ENCODE data around the gene RPL35. TPM values are rescaled to one million over a fixed set of nuclear protein-coding genes. Genes with fewer than 3 reads are reported as not detected.
A peak's percentile ranks its signal among the peaks of the same experiment; 100 is the strongest.

Gene RPL35
- total RNA-seq = 1,000 to 10,000 TPM; 1,297 to 1,317 TPM

- Mint-ChIP-seq H3K9me3 (no peaks in the 10 kb centered on the region), H3K4me1 (peaks cover 44% of the 10 kb centered on the region), H3K36me3 (ENCODE audit: low read depth) (peaks cover 51% of the 10 kb centered on the region), H3K27me3 (no peaks in the 10 kb centered on the region), H3K27ac (peak within 1 kb of the TSS; percentile 96), H3K4me3 (peak within 1 kb of the TSS; percentile 86)
- DNase-seq = peak; percentile 97
- ChIA-PET CTCF (interaction anchor here (0.6 to 3.3 kb wide), 10 partner anchors 9 to 282 kb away, joined by 3 to 36 read pairs (median 6); partner anchors contain the start of genes NR6A1, SCAI and WDR38), POLR2A (interaction anchor here (0.6 to 7.1 kb wide), 36 partner anchors 9 to 845 kb away, joined by 3 to 210 read pairs (median 4); partner anchors contain the start of genes GOLGA1, HSPA5, MAPKAP1 and NR6A1)
Observed at GRCh38 chr9:124861342-124862229, at the start of gene RPL35, which contains the start of gene ARPC5L. TSS of gene RPL35 (minus strand) at chr9:124861957. CDS start at chr9:124861912, 45 bp downstream. TSS of gene ARPC5L (plus strand) at chr9:124862130. CDS start at chr9:124869291, 7,161 bp downstream.

GRCh38 chr9:124908098-124908497, 46.3 kb upstream of the RPL35 start:
- Mint-ChIP-seq H3K27me3 (no peaks in the 10 kb centered on the region), H3K27ac (no peak overlapping the region), H3K36me3 (ENCODE audit: low read depth) (peaks cover 37% of the 10 kb centered on the region), H3K4me3 (no peak overlapping the region), H3K9me3 (no peaks in the 10 kb centered on the region), H3K4me1 (no peaks in the 10 kb centered on the region)
- POLR2A ChIA-PET = no interaction called here
- DNase-seq = no peak
- CTCF ChIA-PET = no interaction called here

- Mint-ChIP-seq H3K9me3 (no peaks in the 10 kb centered on the region), H3K4me1 (no peaks in the 10 kb centered on the region), H3K27ac (no peak overlapping the region), H3K36me3 (ENCODE audit: low read depth) (peaks cover 32% of the 10 kb centered on the region), H3K27me3 (no peaks in the 10 kb centered on the region), H3K4me3 (no peak overlapping the region)
- ChIA-PET POLR2A (no interaction called here), CTCF (no interaction called here)
- DNase-seq = no peak
Observed at GRCh38 chr9:124906966-124907365, 45.2 kb upstream of the RPL35 start.

- ChIA-PET POLR2A (interaction anchor here (0.6 to 1.1 kb wide), 2 partner anchors 30 to 67 kb away, joined by 4 read pairs; no protein-coding TSS in a partner anchor), CTCF (no interaction called here)
- no peak overlapping the region for H3K4me3 Mint-ChIP-seq
- DNase-seq = no peak
- H3K27me3 Mint-ChIP-seq = no peaks in the 10 kb centered on the region
- H3K4me1 Mint-ChIP-seq = peaks cover 1% of the 10 kb centered on the region
- peaks cover 29% of the 10 kb centered on the region for H3K36me3 Mint-ChIP-seq (ENCODE audit: low read depth)
- H3K9me3 Mint-ChIP-seq = no peaks in the 10 kb centered on the region
- no peak overlapping the region for H3K27ac Mint-ChIP-seq
Observed at GRCh38 chr9:124899845-124900244, 38.1 kb upstream of the RPL35 start.

GRCh38 chr9:124897570-124898460, 36.1 kb upstream of the RPL35 start:
- Mint-ChIP-seq H3K27me3 (no peaks in the 10 kb centered on the region), H3K27ac (no peak overlapping the region), H3K4me3 (no peak overlapping the region), H3K9me3 (no peaks in the 10 kb centered on the region), H3K36me3 (ENCODE audit: low read depth) (peaks cover 39% of the 10 kb centered on the region), H3K4me1 (peaks cover 1% of the 10 kb centered on the region)
- ChIA-PET CTCF (interaction anchor here (1.1 kb wide), 1 partner anchor 476 kb away, joined by 3 read pairs; no protein-coding TSS in a partner anchor), POLR2A (interaction anchor here (0.9 to 1.0 kb wide), 3 partner anchors 20 to 36 kb away, joined by 3 to 4 read pairs (median 3); partner anchors contain the start of genes ARPC5L and RPL35)
- DNase-seq = no peak

GRCh38 chr9:124894741-124895170, 33.0 kb upstream of the RPL35 start:
- no peak overlapping the region for H3K4me3 Mint-ChIP-seq

GRCh38 chr9:124894035-124894740, 32.4 kb upstream of the RPL35 start:
- ChIA-PET POLR2A (interaction anchor here (0.8 to 2.3 kb wide), 5 partner anchors 13 to 38 kb away, joined by 3 to 6 read pairs (median 3); no protein-coding TSS in a partner anchor), CTCF (interaction anchor here (0.9 to 2.1 kb wide), 5 partner anchors 16 to 125 kb away, joined by 3 to 15 read pairs (median 3); partner anchors contain the start of genes ARPC5L, RPL35 and WDR38)
- Mint-ChIP-seq H3K9me3 (no peaks in the 10 kb centered on the region), H3K4me1 (peaks cover 1% of the 10 kb centered on the region), H3K4me3 (no peak overlapping the region), H3K27ac (no peak overlapping the region), H3K27me3 (no peaks in the 10 kb centered on the region), H3K36me3 (ENCODE audit: low read depth) (peaks cover 54% of the 10 kb centered on the region)
- no peak for DNase-seq

More at GRCh38 chr9:124894741-124895170, 33.0 kb upstream of the RPL35 start:
- Mint-ChIP-seq H3K9me3 (no peaks in the 10 kb centered on the region), H3K27ac (peak overlapping the region; percentile 63), H3K4me1 (peaks cover 1% of the 10 kb centered on the region), H3K36me3 (ENCODE audit: low read depth) (peaks cover 51% of the 10 kb centered on the region), H3K27me3 (no peaks in the 10 kb centered on the region)
- CTCF ChIA-PET = interaction anchor here (1.0 to 2.1 kb wide), 3 partner anchors 17 to 42 kb away, joined by 3 to 15 read pairs (median 10); partner anchors contain the start of genes ARPC5L, RPL35 and WDR38
- DNase-seq = peak; percentile 44
- POLR2A ChIA-PET = interaction anchor here (2.3 kb wide), 1 partner anchor 13 kb away, joined by 6 read pairs; no protein-coding TSS in a partner anchor

- no peaks in the 10 kb centered on the region for H3K27me3 Mint-ChIP-seq
- POLR2A ChIA-PET = no interaction called here
- H3K4me1 Mint-ChIP-seq = peaks cover 1% of the 10 kb centered on the region
- H3K36me3 Mint-ChIP-seq (ENCODE audit: low read depth) = peaks cover 55% of the 10 kb centered on the region
- H3K27ac Mint-ChIP-seq = no peak overlapping the region
- H3K9me3 Mint-ChIP-seq = no peaks in the 10 kb centered on the region
- no peak for DNase-seq
- CTCF ChIA-PET = interaction anchor here (3.1 kb wide), 1 partner anchor 37 kb away, joined by 10 read pairs; the partner anchor contains the start of gene WDR38
- no peak overlapping the region for H3K4me3 Mint-ChIP-seq
Observed at GRCh38 chr9:124890179-124890578, 28.4 kb upstream of the RPL35 start.

GRCh38 chr9:124889006-124889405, 27.2 kb upstream of the RPL35 start:
- H3K4me3 Mint-ChIP-seq = no peak overlapping the region
- H3K27ac Mint-ChIP-seq = no peak overlapping the region
- no peak for DNase-seq
- POLR2A ChIA-PET = no interaction called here
- CTCF ChIA-PET = interaction anchor here (3.1 kb wide), 1 partner anchor 36 kb away, joined by 10 read pairs; the partner anchor contains the start of gene WDR38
- no peaks in the 10 kb centered on the region for H3K9me3 Mint-ChIP-seq
- H3K27me3 Mint-ChIP-seq = no peaks in the 10 kb centered on the region
- no peaks in the 10 kb centered on the region for H3K4me1 Mint-ChIP-seq
- H3K36me3 Mint-ChIP-seq (ENCODE audit: low read depth) = peaks cover 51% of the 10 kb centered on the region

GRCh38 chr9:124887832-124888231, 26.1 kb upstream of the RPL35 start:
- Mint-ChIP-seq H3K4me3 (no peak overlapping the region), H3K27ac (no peak overlapping the region), H3K36me3 (ENCODE audit: low read depth) (peaks cover 46% of the 10 kb centered on the region), H3K9me3 (no peaks in the 10 kb centered on the region), H3K4me1 (no peaks in the 10 kb centered on the region), H3K27me3 (no peaks in the 10 kb centered on the region)
- CTCF ChIA-PET = interaction anchor here (1.2 kb wide), 1 partner anchor 48 kb away, joined by 3 read pairs; no protein-coding TSS in a partner anchor
- POLR2A ChIA-PET = no interaction called here
- DNase-seq = no peak

GRCh38 chr9:124886866-124887492, 25.2 kb upstream of the RPL35 start:
- Mint-ChIP-seq H3K4me1 (no peaks in the 10 kb centered on the region), H3K4me3 (no peak overlapping the region), H3K27me3 (no peaks in the 10 kb centered on the region), H3K36me3 (ENCODE audit: low read depth) (peaks cover 43% of the 10 kb centered on the region), H3K9me3 (no peaks in the 10 kb centered on the region), H3K27ac (no peak overlapping the region)
- no peak for DNase-seq
- ChIA-PET POLR2A (no interaction called here), CTCF (no interaction called here)
